K562 (cell line): ENCODE results near the gene ATP6V0E2. TPM values are rescaled to one million over a fixed set of nuclear protein-coding genes. Genes with fewer than 3 reads are reported as not detected.

Experiments
- BMI1 ChIP-seq: fragments of 150-350 bp; IDR thresholded peaks from 2 replicates; pipeline ENCODE4 v1.6.1; 2014; ENCODE audit warnings: low read length
- CEBPG ChIP-seq, 3 experiments: fragments of 200-800 bp in 1 of 3; sonication (Bioruptor generic) in 1 of 3; sonication (generic) in 1 of 3; formaldehyde crosslinking in 1 of 3; IDR thresholded peaks in 2 of 3; conservative IDR thresholded peaks in 1 of 3; 2 replicates each; pipeline versions ENCODE4 v1.6.1 to v1.8.0; 2016 to 2022; ENCODE audit warnings: missing compliant biosample characterization in 2 of 3, missing genetic modification characterization in 2 of 3, mild to moderate bottlenecking in 1 of 3, missing genetic modification reagents in 1 of 3
- FOXP1 ChIP-seq: sonication (generic); formaldehyde crosslinking; IDR thresholded peaks from 2 replicates; pipeline ENCODE4 v1.8.0; 2022; ENCODE audit warnings: mild to moderate bottlenecking, missing genetic modification reagents
- ILF3 ChIP-seq: fragments of 450-650 bp; IDR thresholded peaks from 2 replicates; pipeline ENCODE4 v1.6.1; 2018; ENCODE audit warnings: antibody characterized with exemption, mild to moderate bottlenecking, moderate library complexity, borderline replicate concordance
- ILK ChIP-seq: fragments of 450-650 bp; IDR thresholded peaks from 2 replicates; pipeline ENCODE4 v1.6.1; 2016; ENCODE audit warnings: missing genetic modification characterization, low read depth, mild to moderate bottlenecking, missing compliant biosample characterization, moderate library complexity, borderline replicate concordance
- MAZ ChIP-seq, 2 experiments: fragments of 450-650 bp in 1 of 2; sonication (generic) in 1 of 2; formaldehyde crosslinking; IDR thresholded peaks in 1 of 2; conservative IDR thresholded peaks in 1 of 2; 2 replicates each; pipeline versions ENCODE4 v1.4.0 to v1.5.0; 2020; ENCODE audit warnings: mild to moderate bottlenecking in 1 of 2, missing genetic modification reagents in 1 of 2
- NR2C1 ChIP-seq, 2 experiments: fragments of 450-650 bp; IDR thresholded peaks; 2 replicates each; pipeline ENCODE4 v1.6.1; 2017; ENCODE audit warnings: mild to moderate bottlenecking in 2 of 2, antibody characterized with exemption in 1 of 2, inconsistent platforms in 1 of 2, missing compliant biosample characterization in 1 of 2, missing genetic modification characterization in 1 of 2
- RAD21 ChIP-seq, 2 experiments: fragments of 250-450 bp in 1 of 2; fragments of 450-650 bp in 1 of 2; sonication (Bioruptor Pico) in 1 of 2; formaldehyde crosslinking in 1 of 2; IDR thresholded peaks in 1 of 2; conservative IDR thresholded peaks in 1 of 2; 2 replicates each; pipeline versions ENCODE4 v1.4.0 to v1.8.0; 2020 to 2022; ENCODE audit warnings: mild to moderate bottlenecking in 2 of 2, moderate library complexity in 1 of 2
- REST ChIP-seq, 2 experiments: fragments of 450-650 bp; formaldehyde crosslinking in 1 of 2; IDR thresholded peaks; 2 replicates each; pipeline versions ENCODE4 v1.4.0 to v1.6.1; 2014 to 2020; ENCODE audit warnings: mild to moderate bottlenecking in 2 of 2, borderline replicate concordance in 1 of 2, low read depth in 1 of 2
- SAFB ChIP-seq: fragments of 200-400 bp; formaldehyde crosslinking; IDR thresholded peaks from 2 replicates; pipeline ENCODE4 v1.6.1; 2017; ENCODE audit warnings: low read depth, low read length, borderline replicate concordance
- SMAD2 ChIP-seq: fragments of 150-350 bp; IDR thresholded peaks from 2 replicates; pipeline ENCODE4 v1.6.1; 2014; ENCODE audit warnings: low read depth, mild to moderate bottlenecking, low read length
- XRCC5 ChIP-seq: fragments of 200-400 bp; formaldehyde crosslinking; IDR thresholded peaks from 2 replicates; pipeline ENCODE4 v1.6.1; 2017; ENCODE audit warnings: low read depth, mild to moderate bottlenecking, low read length
- ZBTB12 ChIP-seq: fragments of 250-450 bp; sonication (Bioruptor Pico); IDR thresholded peaks from 2 replicates; pipeline ENCODE4 v1.4.0; 2020
- ZC3H8 ChIP-seq: fragments of 450-650 bp; IDR thresholded peaks from 2 replicates; pipeline ENCODE4 v1.6.1; 2017
- ZNF12 ChIP-seq: sonication (generic); formaldehyde crosslinking; IDR thresholded peaks from 2 replicates; pipeline ENCODE4 v1.4.0; 2020; ENCODE audit warnings: mild to moderate bottlenecking, missing genetic modification reagents
- ZNF589 ChIP-seq: fragments of 200-800 bp; sonication (Bioruptor generic); IDR thresholded peaks from 2 replicates; pipeline ENCODE4 v1.6.1; 2016; ENCODE audit warnings: low read depth, missing genetic modification characterization, missing compliant biosample characterization
- polyA plus RNA-seq, 8 experiments: library from polyadenylated mRNA; depleted of rRNA in 4 of 8; stranded (reverse) in 5 of 8; unstranded in 3 of 8; fragments of >200 nt; fragmentation: Nextera tagmentation in 2 of 8; fragmentation: Illumina TruSeq in 1 of 8; extraction: Ambion mirVana in 2 of 8; extraction: Trizol in 1 of 8; gene quantifications; 2 replicates each; pipeline versions ENCODE4 v1.2.1 to v1.2.3, GENCODE V29; 2011 to 2014; ENCODE audit warnings: inconsistent platforms in 1 of 8, missing spikeins in 1 of 8
- total RNA-seq, 7 experiments: library from RNA; depleted of rRNA in 6 of 7; stranded (reverse); fragments of >200 nt in 6 of 7; fragmentation: Illumina TruSeq in 2 of 7; extraction: Trizol in 2 of 7; gene quantifications; 2 replicates each; pipeline versions ENCODE4 v1.2.1 to v1.2.3, GENCODE V29; 2011 to 2021; ENCODE audit warnings: low replicate concordance in 1 of 7

The ATP6V0E2 gene
- total and polyA plus RNA-seq, 9 of the 15 experiments (the other 6 are each of a cell fraction or from before 2014, with no cell fraction given): 0.55 to 18.5 (median 10.9) TPM

- TF ChIP-seq REST (IDR thresholded peaks at IDR 0.05; ENCODE audit: borderline replicate concordance) (peak; percentile 79), REST (CRISPR knock-in tag; IDR thresholded peaks at IDR 0.05; ENCODE audit: low read depth) (peak; percentile 27; the same call in 1 of the 2 replicates), BMI1 (no peak), ZBTB12 (CRISPR knock-in tag) (no peak), NR2C1 (IDR thresholded peaks at IDR 0.05) (no peak), NR2C1 (tag; IDR thresholded peaks at IDR 0.05) (no peak), ZNF589 (CRISPR knock-in tag) (no peak), CEBPG (CRISPR knock-in tag; IDR thresholded peaks at IDR 0.05) (no peak), CEBPG (tag; conservative IDR thresholded peaks at IDR 0.05 in 1 of 2, IDR thresholded peaks at IDR 0.05 in 1 of 2) (no peak), ILF3 (no peak; the same call in 1 of the 2 replicates), SMAD2 (no peak), SAFB (0 out of 2 replicates have a peak, but pooled peaks have one; percentile 23), XRCC5 (no peak), FOXP1 (CRISPR knock-in tag) (peak; percentile 95; the same call in 1 of the 2 replicates), ZNF12 (no peak), ZC3H8 (no peak), ILK (tag) (no peak), MAZ (CRISPR knock-in tag; conservative IDR thresholded peaks at IDR 0.05 in 1 of 2, IDR thresholded peaks at IDR 0.05 in 1 of 2) (peak; percentile 29 to 55; a peak in 2 of 4 replicates), RAD21 (CRISPR knock-in tag; conservative IDR thresholded peaks at IDR 0.05 in 1 of 2, IDR thresholded peaks at IDR 0.05 in 1 of 2) (no peak)
Observed at GRCh38 chr7:149873074-149873969, at the start of gene ATP6V0E2 (continued).
